NK-92 treated with Interleukin-12 subunit alpha and Interleukin-12 subunit beta, amount 100 ng/mL, for 24 hours (cell line): ENCODE data around the gene STX1A.
A peak's percentile ranks its signal among the peaks of the same experiment; 100 is the strongest.

ENCODE experiments used
- DNase-seq: peaks from one replicate; lab custom pipeline; 2025; lab: John Stamatoyannopoulos, UW

STX1A gene

DNA sequence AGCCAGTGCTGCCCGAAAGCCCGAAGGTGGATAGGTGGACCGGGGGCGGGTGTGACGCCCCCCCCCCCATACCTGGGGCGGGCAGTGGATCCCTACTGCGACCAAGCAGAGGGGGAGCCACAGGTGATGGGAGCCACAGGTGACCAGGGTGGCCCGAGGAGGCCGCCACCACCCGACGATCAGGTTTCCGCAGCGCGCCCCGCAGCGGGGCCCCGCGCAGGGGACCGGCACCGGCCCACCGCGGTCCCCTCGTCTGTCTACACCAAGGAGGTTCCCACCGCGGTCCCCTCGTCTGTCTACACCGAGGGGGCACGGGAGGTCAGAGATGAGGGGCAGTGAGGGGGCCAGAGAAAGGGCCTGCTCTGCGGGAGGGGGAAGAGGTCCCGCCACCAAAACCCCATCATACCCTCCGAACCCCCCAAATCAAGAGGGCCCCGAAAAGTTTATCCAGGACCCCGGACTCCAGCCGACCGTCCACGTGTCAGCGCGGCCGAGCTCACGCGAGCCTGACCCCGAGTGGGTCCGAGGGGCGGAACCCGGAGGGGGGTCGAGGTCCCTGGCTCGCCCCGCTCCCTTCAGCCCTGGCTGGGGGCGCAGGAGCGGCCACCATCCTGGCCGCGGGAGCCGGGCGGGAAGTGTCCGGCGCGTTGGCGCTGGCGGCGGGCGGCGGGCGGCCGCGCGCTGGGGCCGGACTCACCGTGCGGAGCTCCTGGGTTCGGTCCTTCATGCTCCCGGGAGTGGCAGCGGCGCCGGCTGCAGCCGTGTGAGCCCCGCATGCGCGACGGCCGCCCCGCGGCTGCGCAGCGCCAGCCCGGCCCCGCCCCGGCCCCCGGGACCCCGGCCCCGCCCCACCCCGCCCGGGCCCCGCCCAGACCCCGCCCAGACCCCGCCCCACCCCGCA is at the start of gene STX1A:
TSS of gene STX1A (minus strand) at position 765 of the 901 bp plus-strand sequence. CDS start at position 727, 38 bp downstream.
- DNase-seq, result no peak

DNA sequence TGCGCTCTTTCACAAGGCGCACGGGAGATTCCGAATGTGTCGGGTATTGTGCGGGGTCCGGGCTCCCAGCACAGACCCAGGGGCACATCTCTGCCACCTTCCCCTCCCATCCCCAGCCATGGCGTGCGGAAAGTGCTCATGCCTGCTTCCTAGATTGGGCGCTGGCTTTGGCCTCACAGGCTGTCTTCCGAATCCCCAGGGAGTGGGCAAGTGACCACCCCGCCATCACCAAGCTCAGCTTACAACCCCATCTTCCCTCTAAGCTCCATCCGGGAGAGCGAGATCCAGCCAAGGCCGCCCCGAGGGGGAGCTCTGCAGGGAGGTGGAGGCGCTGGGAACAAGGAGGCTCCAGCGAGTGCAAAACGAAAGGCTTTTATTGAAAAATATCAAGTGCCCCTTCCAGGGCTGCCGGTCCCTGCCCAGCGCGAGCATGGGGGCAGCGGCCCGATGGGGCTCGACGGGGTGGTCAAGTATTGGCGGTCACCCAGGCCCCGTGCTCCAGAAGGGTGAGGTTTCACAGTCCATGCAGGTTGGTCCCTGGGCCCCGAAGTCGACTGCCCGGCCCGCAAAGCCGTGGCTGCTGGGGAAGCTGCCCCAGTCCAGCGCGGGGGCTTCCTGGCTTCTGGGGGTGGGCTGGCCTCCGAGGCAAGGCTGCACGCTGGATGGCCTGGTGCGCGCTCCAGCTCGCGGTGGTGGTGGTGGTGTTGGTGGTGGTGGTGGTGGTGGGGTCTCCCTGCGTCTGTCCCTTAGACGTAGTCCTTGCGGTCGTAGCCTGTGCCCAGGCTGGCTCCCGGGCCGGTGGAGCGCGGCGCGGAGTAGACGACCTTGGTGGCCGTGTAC is 49.4 kb upstream of the STX1A start:
- DNase-seq, result no peak

DNA sequence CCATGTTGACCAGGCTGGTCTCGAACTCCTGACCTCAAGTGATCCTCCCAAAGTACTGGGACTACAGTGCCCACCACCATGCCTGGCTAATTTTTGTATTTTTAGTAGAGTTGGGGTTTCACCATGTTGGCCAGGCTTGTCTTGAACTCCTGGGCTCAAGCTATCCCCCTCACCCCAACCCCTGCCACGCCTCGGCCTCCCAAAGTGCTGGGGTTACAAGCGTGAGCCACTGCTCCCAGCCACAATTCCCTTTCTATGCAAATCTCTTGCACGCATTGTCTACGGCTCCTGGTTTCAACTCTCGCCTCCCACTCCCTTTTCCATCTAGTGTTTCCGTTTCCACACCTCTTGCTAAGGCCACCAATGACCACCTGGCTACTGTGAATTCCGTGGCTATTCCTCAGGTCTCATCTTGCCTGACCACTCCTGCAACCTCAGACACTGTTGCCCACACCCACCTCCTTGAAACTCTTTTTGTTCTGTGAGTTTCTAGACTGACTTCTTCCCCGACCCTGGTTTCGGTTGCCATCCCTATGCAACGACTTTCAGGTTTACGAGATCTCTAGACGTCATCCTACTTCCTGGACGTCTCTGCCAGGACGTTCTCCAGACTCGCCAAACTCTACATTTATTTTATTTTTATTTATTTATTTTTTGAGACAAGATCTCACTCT is 47.2 kb upstream of the STX1A start:
- no peak for DNase-seq

DNA sequence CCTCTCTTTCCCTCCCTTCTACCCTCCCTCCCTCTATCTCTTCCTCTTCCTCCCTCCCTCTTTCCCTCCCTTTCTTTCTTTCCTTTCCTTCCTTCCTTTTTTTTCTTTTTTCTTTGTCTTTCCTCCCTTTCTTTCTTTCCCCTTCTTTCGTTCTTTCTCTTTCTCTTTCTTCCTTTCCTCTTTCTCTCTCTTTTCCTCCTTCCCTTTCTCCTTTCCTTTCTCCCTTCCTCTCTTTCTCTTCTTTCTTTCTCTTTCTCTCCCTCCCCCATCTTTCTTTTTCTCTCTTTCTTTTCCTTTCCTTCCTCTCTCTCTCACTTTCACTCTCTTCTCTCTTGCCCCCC is 43.2 kb upstream of the STX1A start:
- no peak for DNase-seq

DNA sequence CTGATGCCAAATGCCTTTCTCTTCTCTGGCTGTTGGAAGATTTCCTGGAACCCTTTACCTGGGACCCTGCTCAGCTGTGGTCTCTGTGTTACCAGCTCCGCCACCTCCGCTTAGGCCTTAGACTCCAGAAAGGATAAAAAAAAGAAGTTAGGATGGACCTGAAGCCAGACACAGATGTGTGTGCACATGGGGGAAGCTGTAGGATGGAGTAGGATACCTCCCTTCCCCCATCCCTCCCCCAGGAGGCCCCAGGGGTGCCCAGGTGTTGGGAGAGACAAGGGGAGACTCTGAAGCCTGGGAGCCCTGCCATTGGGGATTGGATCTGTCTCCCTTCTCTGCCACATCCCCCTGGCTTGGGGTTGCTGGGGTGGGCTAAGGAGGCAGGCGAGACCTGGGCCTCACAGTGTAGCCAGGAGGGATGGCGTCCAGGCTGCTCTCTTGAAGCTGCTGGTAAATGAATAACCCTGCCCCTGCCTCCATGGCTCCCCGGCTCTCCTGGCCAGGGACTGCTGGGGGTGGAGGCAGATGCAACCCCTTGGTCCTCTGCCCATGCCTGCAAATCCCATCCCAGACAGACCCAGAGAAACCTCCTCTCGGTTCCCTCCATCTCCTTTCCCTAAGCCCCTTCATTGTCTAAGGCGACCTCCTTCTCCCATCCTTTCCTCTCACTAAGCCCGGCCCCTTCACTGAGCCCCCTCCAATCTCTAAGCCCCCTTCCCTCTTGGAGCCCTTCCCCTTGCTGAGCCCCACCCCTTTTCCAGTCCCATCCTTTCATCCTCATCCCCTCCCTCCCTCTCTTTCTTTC is 42.6 kb upstream of the STX1A start:
- no peak for DNase-seq

DNA sequence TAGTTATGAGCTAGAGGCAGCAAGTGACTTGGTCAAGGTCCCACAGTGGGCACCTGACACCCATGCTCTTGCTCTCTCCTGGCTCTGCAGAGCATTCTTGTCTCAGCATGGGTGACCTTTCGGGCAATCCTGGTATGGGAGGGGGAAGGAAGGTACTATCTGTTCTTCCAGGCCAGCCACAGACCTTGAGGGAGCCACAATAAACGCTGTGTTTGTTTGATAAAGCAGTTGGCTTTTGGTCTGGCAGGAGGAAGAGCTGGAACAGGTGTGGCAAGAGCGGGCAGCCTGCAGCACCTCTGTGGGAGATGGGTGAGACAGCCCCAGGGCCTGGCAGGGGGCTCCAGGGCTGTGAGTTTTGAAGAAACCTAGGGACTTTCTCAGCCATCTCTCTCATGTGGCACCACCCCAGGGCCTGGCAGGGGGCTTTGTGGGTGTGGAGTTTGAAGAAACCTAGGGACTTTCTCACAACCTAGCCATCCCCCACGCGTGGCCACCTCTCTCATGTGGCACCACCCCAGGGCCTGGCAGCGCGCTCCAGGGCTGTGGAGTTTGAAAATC is 39.2 kb upstream of the STX1A start:
- DNase-seq, result no peak

DNA sequence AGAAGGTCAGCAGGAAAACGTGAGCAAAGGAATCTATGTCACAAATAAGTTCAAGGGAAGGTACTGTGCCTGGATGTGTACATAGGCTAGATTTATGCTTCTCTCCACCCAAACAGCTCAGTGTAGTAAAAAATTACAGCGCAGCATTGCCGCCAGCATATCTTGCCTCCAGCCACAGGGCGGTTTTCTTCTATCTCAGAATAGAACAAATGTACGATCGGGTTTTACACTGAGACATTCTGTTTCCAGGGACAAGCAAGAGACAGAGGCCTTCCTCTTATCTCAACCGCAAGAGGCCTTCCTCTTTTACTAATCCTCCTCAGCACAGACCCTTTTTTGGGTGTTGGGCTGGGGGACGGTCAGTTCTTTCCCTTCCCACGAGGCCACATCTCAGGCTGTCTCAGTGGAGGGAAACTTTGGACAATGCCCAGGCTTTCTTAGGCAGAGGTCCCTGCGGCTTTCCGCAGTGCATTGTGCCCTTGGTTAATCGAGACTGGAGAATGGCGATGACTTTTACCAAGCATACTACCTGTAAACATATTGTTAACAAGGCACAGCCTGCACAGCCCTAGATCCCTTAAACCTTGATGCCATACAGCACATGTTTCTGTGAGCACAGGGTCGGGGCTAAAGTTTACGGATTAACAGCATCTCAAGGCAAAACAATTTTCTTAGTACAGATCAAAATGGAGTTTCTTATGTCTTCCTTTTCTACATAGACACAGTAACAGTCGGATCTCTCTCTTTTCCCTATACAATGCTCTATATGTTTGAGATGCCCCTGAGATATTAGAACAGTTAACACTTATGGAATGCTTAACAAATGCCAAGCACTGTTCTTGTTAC is 30.7 kb upstream of the STX1A start:
- no peak for DNase-seq

DNA sequence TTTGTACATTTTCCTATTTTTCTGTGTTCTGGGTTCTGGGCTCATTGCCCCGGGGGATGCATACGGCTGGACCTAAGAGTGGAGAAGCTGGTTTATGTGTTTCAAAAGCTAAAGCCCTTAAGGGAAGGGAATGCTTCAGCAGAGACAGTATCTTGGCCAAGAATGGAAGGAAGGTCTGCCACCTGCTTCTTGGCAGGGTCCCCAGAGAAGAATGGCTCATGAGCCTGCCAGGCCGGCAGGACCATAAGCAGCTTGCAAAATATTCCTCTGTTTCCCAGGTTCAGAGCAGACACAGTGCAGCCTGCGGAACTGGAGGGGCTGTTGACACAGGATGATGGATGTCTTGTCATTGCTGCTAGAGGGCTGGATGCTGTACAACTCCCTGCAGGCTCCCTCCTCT is 26.9 kb upstream of the STX1A start:
- DNase-seq, result no peak

DNA sequence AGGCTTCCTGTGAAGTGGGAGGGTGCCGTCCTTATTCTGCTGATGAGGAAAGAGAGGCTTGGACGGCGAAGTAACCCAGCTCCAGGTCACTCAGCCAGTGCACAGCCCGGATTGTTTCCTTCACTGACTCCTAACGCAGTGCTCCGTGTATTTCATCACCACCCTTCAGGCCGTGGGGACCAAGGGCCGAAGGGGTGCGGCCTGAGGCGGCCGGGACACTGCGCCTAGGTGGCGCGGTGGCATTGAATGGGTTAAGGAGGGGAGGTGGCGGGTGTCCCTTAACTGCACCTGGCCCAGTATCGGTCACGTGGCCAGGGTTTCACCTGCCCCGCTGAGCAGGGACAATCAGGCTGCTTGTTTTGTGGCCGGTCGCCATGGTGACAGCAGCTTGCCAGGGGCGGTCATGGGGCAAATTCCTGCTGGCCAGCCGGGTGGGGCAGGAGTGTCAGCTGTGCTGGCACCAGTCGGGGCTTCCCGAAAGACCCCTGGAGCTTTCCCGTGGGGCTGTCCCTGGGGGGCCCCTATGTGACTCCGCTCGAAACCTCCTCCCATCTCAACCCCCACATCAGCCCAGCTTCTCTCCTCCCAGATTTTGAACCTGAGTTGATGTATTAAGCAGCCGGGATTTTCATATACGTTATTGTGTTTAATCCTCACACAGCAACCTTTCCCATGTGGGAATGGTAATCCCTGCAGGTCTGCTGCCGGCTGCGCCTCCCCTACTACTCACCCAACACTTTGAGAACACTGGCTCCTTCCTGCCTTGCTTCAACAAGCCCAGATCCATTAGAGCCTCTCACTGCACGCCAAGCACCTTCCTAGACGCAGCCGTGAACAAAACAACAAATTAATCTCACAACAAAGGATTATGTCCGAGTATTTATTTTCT is 23.5 kb upstream of the STX1A start:
- DNase-seq, result no peak

DNA sequence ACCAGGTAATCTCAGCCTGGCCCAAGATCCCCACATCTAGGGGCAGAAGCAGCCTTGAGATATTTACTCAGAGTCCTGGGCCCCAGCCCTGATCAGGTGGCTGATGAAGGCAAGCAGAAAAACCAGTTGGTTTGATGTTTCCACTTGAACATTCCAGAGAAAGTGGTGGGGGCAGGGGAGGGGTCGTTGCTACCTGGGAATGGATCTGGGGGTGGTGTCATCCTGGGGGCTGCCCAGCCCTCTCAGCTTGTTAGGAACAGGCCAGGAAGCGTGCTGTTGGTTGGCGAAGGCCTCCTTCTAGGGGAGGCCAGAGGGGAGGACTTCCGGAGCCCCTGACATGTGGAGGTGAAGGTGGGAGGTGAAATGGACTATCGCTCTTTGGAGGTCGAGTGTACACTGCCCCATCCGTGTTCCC is 22.9 kb upstream of the STX1A start:
- no peak for DNase-seq

DNA sequence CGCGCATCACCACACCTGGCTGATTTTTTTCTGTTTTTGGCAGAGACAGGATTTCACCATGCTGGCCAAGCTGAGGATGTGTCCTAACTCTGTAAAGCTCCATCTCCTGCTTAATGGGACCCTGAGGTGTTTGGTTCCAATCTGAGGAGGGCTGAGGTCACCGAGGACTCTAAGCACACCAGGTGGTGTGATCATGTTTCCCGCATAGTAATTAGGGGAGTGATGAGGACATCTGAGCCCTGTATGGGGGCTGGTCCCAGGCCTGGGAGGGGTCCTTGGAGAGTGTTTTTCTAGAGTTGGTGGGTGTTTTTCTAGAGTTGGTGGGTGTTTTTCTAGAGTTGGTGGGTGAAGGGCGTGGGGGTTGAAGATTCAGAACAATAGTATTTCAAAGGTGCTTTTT is 22.1 kb upstream of the STX1A start:
- no peak for DNase-seq

DNA sequence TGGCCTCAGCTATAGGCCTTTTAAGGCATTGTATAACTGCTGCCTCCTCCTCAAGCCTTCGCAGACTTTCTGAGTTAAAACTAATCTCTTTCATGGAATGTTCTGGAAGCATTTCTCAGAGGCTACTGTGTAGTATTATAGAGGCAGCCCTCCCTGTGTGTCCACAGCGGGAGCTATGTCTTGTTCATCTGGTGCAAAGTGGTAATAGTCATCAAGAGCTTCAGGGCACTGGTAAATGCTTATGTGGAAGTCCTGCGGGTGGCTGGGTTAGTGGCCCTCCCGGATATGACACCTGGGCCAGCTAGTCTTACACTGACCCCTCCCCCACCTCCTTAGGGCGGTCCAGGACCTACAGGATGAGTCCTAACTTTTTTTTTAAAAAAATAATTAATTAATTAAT is 21.3 kb upstream of the STX1A start:
- no peak for DNase-seq

DNA sequence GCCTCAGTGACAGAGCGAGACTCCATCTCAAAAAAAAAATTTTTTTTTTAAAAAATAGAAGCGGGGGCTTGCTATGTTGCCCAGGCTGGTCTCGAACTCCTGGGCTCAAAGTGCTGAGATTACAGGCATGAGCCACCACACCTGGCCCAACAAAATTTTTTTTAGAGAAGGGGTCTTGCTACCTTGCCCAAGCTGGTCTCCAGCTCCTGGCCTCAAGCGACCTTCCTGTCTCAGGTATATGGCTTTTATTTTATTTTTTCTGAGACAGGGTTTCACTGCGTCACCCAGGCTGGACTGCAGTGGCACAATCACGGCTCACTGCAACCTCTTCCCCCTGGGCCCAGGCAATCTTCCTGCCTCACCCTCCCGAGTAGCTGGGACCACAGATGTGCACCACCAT is 20.7 kb upstream of the STX1A start:
- no peak for DNase-seq

DNA sequence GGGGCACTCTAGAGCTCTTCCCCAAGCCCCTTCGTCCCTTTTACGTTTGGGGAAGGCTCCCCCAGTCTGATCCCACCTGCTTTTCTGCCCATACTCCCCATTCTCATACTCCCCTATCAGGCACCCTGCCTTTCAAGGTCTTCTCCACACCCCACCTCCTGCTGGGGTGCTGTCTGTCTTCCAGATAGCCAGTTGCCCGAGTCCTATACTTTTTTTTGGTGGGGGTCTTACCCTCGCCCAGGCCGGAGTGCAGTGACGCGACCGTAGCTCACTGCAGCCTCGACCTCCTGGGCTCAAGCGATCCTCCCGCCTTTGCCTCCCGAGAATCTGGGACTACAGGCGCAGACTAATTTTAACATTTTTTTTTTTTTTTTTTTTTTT is 19.9 kb upstream of the STX1A start:
- DNase-seq, result no peak

DNA sequence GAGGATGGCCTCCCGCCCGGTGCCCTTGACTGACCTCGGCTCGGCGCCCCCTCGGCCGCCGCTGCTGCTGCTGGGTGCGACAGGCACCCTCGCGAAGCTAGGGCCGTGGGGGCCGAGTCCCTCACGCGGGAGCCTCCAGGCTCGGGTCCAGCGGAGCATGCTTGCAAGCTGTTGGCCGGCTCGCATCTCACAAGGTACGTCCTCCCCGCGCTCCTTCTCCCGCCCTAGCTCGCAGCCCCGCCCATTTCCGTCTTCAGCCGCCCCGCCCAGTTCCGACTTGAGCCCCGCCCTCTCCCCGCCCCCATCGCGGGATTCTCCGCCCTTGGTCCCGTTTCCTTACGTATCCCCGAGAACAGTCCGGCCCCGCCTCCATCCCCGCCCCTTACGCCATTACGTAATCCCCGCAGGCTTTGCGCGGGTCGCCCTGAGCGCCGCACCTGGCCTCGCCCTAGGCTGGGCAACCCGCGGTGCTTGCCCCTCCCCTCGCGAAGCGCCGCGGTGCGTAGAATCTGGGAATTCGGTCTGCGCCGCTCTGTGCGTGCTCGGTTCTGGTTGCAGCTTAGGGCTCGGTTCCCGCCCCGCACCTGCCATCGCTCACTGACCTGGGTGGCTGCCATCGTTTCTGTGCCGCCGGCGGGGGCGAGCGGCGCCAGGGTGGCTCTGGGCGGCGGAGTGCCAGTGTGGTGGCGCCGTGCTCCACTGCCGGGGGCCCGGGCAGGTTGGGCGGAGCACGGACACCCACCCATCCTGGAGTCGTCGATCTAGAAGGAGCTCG is 19.3 kb upstream of the STX1A start, which contains the start of gene ABHD11:
TSS of gene ABHD11 (minus strand) at position 191 of the 775 bp plus-strand sequence. CDS start at position 159, 32 bp downstream.
- peak; percentile 98 for DNase-seq

DNA sequence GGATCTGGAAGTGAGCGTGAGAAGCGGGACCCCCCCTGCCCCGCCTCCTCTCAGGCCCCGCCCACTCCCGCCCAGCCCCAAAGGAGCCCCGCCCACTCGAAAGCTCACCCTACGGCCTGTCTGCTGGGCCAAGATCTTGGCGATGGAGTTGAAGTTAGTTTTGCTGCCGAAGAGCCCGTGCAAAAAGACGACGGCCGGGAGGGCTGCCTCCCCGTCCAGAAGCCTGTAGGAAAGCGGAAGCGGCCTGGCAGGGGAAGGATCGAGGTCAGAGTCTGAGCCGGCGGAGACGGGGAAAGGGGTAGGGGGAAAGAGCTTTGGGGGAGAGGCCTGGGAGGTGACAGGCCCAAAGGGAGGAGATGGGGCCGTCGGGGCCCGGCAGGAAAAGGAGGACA is 18.7 kb upstream of the STX1A start:
- DNase-seq, result peak; percentile 52

DNA sequence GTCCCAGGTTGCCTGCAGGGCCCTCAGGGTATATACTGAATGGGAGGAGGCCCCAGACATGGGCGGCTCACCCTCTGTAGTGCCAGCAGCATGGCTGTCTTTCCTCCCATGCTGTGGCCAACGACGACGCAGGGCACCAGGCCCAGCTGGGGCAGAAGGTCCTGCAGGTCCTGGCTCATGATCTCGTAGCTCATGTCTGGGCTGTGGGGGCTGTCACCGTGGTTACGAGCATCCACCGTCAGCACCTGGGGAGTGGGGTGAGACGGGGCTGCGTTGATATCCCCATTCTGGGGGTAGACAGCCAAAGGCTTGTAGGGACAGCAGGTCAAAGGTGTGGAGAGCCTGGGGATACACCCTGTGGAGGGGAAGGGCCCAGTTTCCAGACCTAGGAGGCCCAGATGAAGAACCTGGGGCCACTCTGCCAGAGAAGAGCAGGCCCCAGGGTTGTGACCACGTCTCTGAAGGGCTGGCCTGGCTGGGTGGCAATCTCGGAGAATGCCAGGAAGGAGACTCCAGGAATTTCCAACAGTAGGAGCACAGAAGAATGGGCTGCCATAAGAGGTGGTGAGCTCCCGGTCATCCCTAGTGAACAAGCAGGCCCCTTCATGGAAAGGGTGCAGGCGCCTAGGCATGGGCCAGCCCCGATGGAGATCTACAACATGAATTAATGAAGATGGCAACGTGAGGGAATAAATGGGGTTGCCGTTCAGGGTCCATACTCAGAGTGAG is 18.2 kb upstream of the STX1A start:
- DNase-seq, result no peak

DNA sequence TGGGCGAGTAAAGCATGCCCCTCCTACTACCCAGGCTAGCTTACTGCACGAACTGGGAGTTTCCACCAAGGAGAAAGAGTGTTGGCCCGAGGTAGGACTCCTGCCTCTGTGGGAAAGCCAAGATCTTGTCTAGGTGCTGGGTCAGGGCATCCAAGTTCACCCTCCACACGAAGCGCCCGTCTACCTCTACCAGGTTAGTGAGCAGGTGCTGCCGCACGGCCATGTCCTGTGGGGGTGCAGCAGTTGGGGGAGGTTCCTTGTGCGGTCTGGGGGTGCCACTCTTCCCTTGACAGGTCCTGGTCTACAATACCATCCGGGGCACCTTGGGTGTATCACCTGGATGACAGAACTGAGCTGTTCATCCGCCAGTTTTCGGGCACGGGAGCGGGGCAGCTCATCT is 17.4 kb upstream of the STX1A start:
- DNase-seq, result no peak
